Measurements from ENCODE around the gene MZF1.
A peak's percentile ranks its signal among the peaks of the same experiment; 100 is the strongest.

MZF1 gene

DNA sequence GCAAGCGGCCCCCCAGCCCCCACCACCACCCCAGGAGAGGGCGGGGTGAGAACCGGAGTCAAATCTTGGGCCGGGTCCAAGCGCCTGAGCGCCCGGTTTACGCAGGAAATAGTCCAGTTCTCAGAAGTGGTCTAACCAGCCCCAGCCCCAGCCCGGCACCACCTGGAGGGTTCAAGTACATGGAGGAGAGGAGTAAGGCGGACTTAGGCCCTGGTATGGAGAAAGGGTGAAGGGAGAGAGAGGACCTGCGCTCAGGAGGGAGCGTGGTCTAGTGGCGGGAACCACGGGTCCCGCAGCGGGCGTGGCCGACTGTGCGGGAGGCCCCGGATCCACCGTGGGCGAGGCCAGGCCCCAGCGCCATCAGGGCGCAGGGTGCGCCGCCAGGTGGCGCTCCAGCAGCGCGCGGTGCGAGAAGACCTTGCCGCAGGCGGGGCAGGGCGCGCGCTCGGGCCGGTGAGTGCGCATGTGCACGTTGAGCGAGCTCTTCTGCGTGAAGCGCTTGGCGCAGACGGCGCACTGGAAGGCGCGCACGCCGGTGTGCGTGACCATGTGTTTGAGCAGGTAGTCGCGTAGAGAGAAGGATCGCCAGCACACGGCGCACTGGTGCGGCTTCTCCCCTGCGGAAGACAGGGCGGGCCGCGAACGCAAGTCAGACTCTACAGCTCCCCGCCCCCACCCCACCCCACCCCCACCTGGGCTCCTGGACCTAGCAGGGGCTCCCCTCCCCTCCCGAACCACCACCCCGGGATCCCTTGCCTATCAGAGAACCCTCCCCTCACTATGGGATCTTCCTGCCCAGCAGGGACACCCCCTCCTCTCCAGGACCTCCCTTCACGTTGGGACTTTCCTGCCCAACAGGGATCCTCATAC, 59.2 kb downstream of the MZF1 start:
- peak; percentile 92 for DNase-seq (ENCODE audit: low read depth)

- no peak for DNase-seq (ENCODE audit: low read depth)
Observed at GRCh38 chr19:58513213-58513693, 59.9 kb downstream of the MZF1 start.

Measured in activated T-helper 1 cell treated with Interleukin-2 at 50 U/mL for 16 hours (primary cell).